Endothelial cell of umbilical vein (primary cell): ENCODE results near the gene KIAA0825. TPM values are rescaled to one million over a fixed set of nuclear protein-coding genes. Genes with fewer than 3 reads are reported as not detected.

ENCODE experiments used
- BruUV-seq: library from RNA; stranded (reverse); fragments of 400-500 nt; replicated peaks from 2 replicates; lab custom pipeline; 2021; lab: Mats Ljungman, UMichigan
- CTCF ChIA-PET: fragments of 300-600, 350-600 bp; sonication (Branson Sonifier 250); formaldehyde crosslinking; loops from one replicate; lab custom pipeline; 2021; ENCODE audit warnings: antibody characterized with exemption, inconsistent platforms; lab: Charles Lee
- POLR2A ChIA-PET: fragments of 300-600, 350-600 bp; sonication (Branson Sonifier 250); formaldehyde crosslinking; loops from one replicate; lab custom pipeline; 2021; ENCODE audit warnings: antibody characterized with exemption, inconsistent platforms; lab: Charles Lee
- DNase-seq: peaks from one replicate; pipeline ENCODE4 v3.0.0-alpha.2; 2011; ENCODE audit warnings: low read depth, low spot score
- FAIRE-seq: peaks from 2 replicates; lab custom pipeline; 2011; peaks lifted over from hg19 to GRCh38; lab: Jason Lieb, UNC
- H2AFZ ChIP-seq: 2 replicates; pipeline ENCODE4 v1.6.0; 2012; ENCODE audit warnings: low read depth, low read length, control low read depth, inconsistent platforms
- H3K27ac ChIP-seq: 2 replicates; pipeline ENCODE4 v1.5.1; 2011; ENCODE audit warnings: low read depth, mild to moderate bottlenecking, control low read depth, low read length, moderate library complexity; ENCODE audit not compliant: insufficient read depth
- H3K27me3 ChIP-seq, 2 experiments: 2 replicates each; pipeline versions ENCODE4 v1.6.0 to v1.6.1; 2011; ENCODE audit warnings: low read length in 2 of 2, mixed read lengths in 1 of 2; ENCODE audit not compliant: control insufficient read depth in 2 of 2, insufficient read depth in 2 of 2
- H3K36me3 ChIP-seq, 2 experiments: 2 replicates in 1 of 2; 3 replicates in 1 of 2; pipeline ENCODE4 v1.5.1; 2011; ENCODE audit warnings: low read length in 2 of 2, mild to moderate bottlenecking in 1 of 2, moderate library complexity in 1 of 2; ENCODE audit not compliant: control insufficient read depth in 2 of 2, insufficient read depth in 2 of 2; ENCODE audit errors: extremely low read depth in 1 of 2
- H3K4me1 ChIP-seq: 3 replicates; pipeline ENCODE4 v1.5.1; 2011; ENCODE audit warnings: mild to moderate bottlenecking, low read length; ENCODE audit not compliant: control insufficient read depth, insufficient read depth; ENCODE audit errors: extremely low read depth
- H3K4me2 ChIP-seq: 2 replicates; pipeline ENCODE4 v1.6.1; 2011; ENCODE audit warnings: low read length, control low read depth, mixed read lengths; ENCODE audit not compliant: insufficient read depth
- H3K4me3 ChIP-seq, 3 experiments: fragments of 200-600 bp in 1 of 3; sonication (generic), shearing (Covaris generic) in 1 of 3; replicated peaks in 1 of 3; 2 replicates each; pipeline ENCODE4 v1.5.1; 2011 to 2016; ENCODE audit warnings: control low read depth in 3 of 3, low read length in 3 of 3, mild to moderate bottlenecking in 2 of 3, inconsistent platforms in 1 of 3, low read depth in 1 of 3, moderate library complexity in 1 of 3; ENCODE audit not compliant: insufficient read depth in 1 of 3
- H3K79me2 ChIP-seq: 2 replicates; pipeline ENCODE4 v1.6.0; 2012; ENCODE audit warnings: low read length, inconsistent platforms; ENCODE audit not compliant: control insufficient read depth, insufficient read depth
- H3K9ac ChIP-seq: replicated peaks from 2 replicates; pipeline ENCODE3; 2011; ENCODE audit warnings: low read length, control low read depth; ENCODE audit not compliant: insufficient read depth; ENCODE audit errors: extremely low read depth
- H3K9me1 ChIP-seq: replicated peaks from 3 replicates; pipeline ENCODE4 v1.6.0; 2011; ENCODE audit warnings: mild to moderate bottlenecking, low read length; ENCODE audit not compliant: control insufficient read depth, insufficient read depth; ENCODE audit errors: extremely low read depth
- H3K9me3 ChIP-seq: replicated peaks from 2 replicates; pipeline ENCODE4 v1.5.1; 2012; ENCODE audit warnings: low read length, inconsistent platforms; ENCODE audit not compliant: control insufficient read depth, insufficient read depth
- H4K20me1 ChIP-seq: replicated peaks from 2 replicates; pipeline ENCODE3; 2011; ENCODE audit warnings: mild to moderate bottlenecking, low read length; ENCODE audit not compliant: control insufficient read depth, insufficient read depth; ENCODE audit errors: extremely low read depth
- CTCF ChIP-seq, 2 donors: IDR thresholded peaks; 1 replicate in 1 of 2; 2 replicates in 1 of 2; pipeline ENCODE4 v1.5.1; 2011; ENCODE audit warnings: low read length in 2 of 2, mild to moderate bottlenecking in 2 of 2, moderate library complexity in 2 of 2, control low read depth in 1 of 2, inconsistent platforms in 1 of 2, low read depth in 1 of 2; ENCODE audit not compliant: insufficient read depth in 1 of 2; ENCODE audit errors: extremely low read depth in 1 of 2
- EZH2 ChIP-seq: IDR thresholded peaks from 2 replicates; pipeline ENCODE4 v1.6.1; 2012; ENCODE audit warnings: borderline replicate concordance, low read depth, mild to moderate bottlenecking, moderate library complexity, low read length, inconsistent platforms; ENCODE audit not compliant: severe bottlenecking
- FOS ChIP-seq: IDR thresholded peaks from 2 replicates; pipeline ENCODE4 v1.6.1; 2011; ENCODE audit warnings: mild to moderate bottlenecking, low read length, moderate library complexity, borderline replicate concordance; ENCODE audit not compliant: insufficient read depth
- GATA2 ChIP-seq: IDR thresholded peaks from 2 replicates; pipeline ENCODE4 v1.7.0; 2011; ENCODE audit warnings: low read depth, mild to moderate bottlenecking, moderate library complexity, mixed read lengths, low read length; ENCODE audit not compliant: insufficient read length, insufficient read depth
- JUN ChIP-seq: IDR thresholded peaks from 2 replicates; pipeline ENCODE4 v1.6.1; 2011; ENCODE audit warnings: borderline replicate concordance, low read depth; ENCODE audit not compliant: insufficient read length, insufficient read depth
- MAX ChIP-seq: IDR thresholded peaks from 2 replicates; pipeline ENCODE4 v1.6.1; 2011; ENCODE audit not compliant: insufficient read depth, insufficient read length
- MYC ChIP-seq: IDR thresholded peaks from one replicate; pipeline ENCODE4 v1.6.1; 2011; ENCODE audit warnings: mild to moderate bottlenecking, low read depth, low read length
- POLR2A ChIP-seq: IDR thresholded peaks from 2 replicates; pipeline ENCODE4 v1.6.1; 2012; ENCODE audit warnings: low read depth, mild to moderate bottlenecking, control low read depth, low read length
- POLR2AphosphoS5 ChIP-seq: IDR thresholded peaks from 2 replicates; pipeline ENCODE4 v1.6.1; 2012; ENCODE audit warnings: low read depth, mild to moderate bottlenecking, control low read depth, low read length, moderate library complexity; ENCODE audit not compliant: insufficient read depth
- dilution Hi-C: fragments of 300-500 bp; cut with MboI; formaldehyde crosslinking; loops from one replicate; pipeline ENCODE4 v1.15.0; 2019; ENCODE audit warnings: low sequenced_read_pairs; ENCODE audit not compliant: extremely low pct_ligation_motif_present
- intact Hi-C: fragments of 100-400 bp; cut with micrococcal nuclease; formaldehyde crosslinking; loops from one replicate; pipeline ENCODE4 v1.10.0; 2022
- polyA plus RNA-seq, 4 experiments: library from polyadenylated mRNA; depleted of rRNA in 3 of 4; stranded (reverse) in 3 of 4; unstranded in 1 of 4; fragments of >200 nt; gene quantifications; 2 replicates each; pipeline versions ENCODE4 v1.2.1 to v1.2.3, GENCODE V29; 2011 to 2012; ENCODE audit warnings: missing spikeins in 1 of 4
- total RNA-seq: library from RNA; stranded (reverse); gene quantifications from 2 replicates; pipeline ENCODE4 v1.2.3, GENCODE V29; 2021

Gene KIAA0825
- total and polyA plus RNA-seq, 2 donors (not counting 3 experiments of a cell fraction or from before 2014, with no cell fraction given), result 0.15 to 1.1 TPM

- intact Hi-C loops, result no loop called here
- TF ChIP-seq GATA2, result no peak
- no peak for TF ChIP-seq EZH2
- no peak for TF ChIP-seq POLR2AphosphoS5
- no peak for TF ChIP-seq MAX
- TF ChIP-seq JUN, result no peak
- no peak for TF ChIP-seq MYC
- no peak for TF ChIP-seq POLR2A
- no peak for TF ChIP-seq FOS
- TF ChIP-seq CTCF (IDR thresholded peaks at IDR 0.05; ENCODE audit: extremely low read depth in 1 of 2, insufficient read depth in 1 of 2, low read depth in 1 of 2, low read length in 2 of 2), result no peak
- no peak for DNase-seq
- POLR2A ChIA-PET, result no interaction called here
- H4K20me1 ChIP-seq, result no peaks in the 10 kb centered on the region
- CTCF ChIA-PET, result interaction anchor here (1.3 kb wide), 1 partner anchor 16 kb away, joined by 4 read pairs; no protein-coding TSS in a partner anchor
- no peak overlapping the region for H2AFZ ChIP-seq
- H3K9ac ChIP-seq, result no peak overlapping the region
- no peak overlapping the region for H3K4me2 ChIP-seq
- no peaks in the 10 kb centered on the region for H3K79me2 ChIP-seq
- H3K4me1 ChIP-seq, result no peaks in the 10 kb centered on the region
- H3K27ac ChIP-seq, result no peak overlapping the region
- no peak for FAIRE-seq
- H3K36me3 ChIP-seq, result no peaks in the 10 kb centered on the region
- H3K9me3 ChIP-seq, result no peaks in the 10 kb centered on the region
- dilution Hi-C loops, result no loop called here
- no peaks in the 10 kb centered on the region for H3K27me3 ChIP-seq
- no peaks in the 10 kb centered on the region for H3K9me1 ChIP-seq
- BruUV-seq, result no TSS peak
- no peak overlapping the region for H3K4me3 ChIP-seq
Measured at GRCh38 chr5:94577466-94578245, 40.7 kb downstream of the KIAA0825 start.
